Measurements from ENCODE around the gene CDK18. TPM values are rescaled to one million over a fixed set of nuclear protein-coding genes. Genes with fewer than 3 reads are reported as not detected.

The CDK18 gene
- total and polyA plus RNA-seq, 2 of the 8 experiments (the other 6 are each of a cell fraction or from before 2014, with no cell fraction given) = 31.2 to 44.0 TPM

- WGBS, 2 experiments (ENCODE audit: extremely low coverage in 1 of 2, insufficient coverage in 1 of 2, insufficient read length in 1 of 2, insufficient replicate concordance in 2 of 2, low coverage in 1 of 2, low lambda C conversion rate in 2 of 2, missing lambda C conversion rate in 1 of 2) = 89% methylated on average over 3 of the region's 3 CpGs; no CpG with 5 or more reads in 1 of the 2 experiments
- Histone ChIP-seq H2BK5ac (ENCODE audit: low read depth, low read length) (no peak overlapping the region), H2BK12ac (ENCODE audit: low read depth, low read length) (0 out of 2 replicates have a peak overlapping the region, but pooled peaks have one; percentile 5), H3K14ac (ENCODE audit: insufficient read length) (no peak overlapping the region), H4K91ac (replicated peaks; ENCODE audit: insufficient read length, low read length) (no peak overlapping the region), H2AFZ (ENCODE audit: low read length) (no peak overlapping the region), H2AK5ac (ENCODE audit: low read depth, low read length) (peak overlapping the region; percentile 56; the same call in 1 of the 2 replicates), H3K4me3 (ENCODE audit: extremely low read depth in 1 of 4, insufficient read depth in 2 of 4, low read depth in 3 of 4, low read length in 4 of 4) (no peak overlapping the region), H3K4me1 (replicated peaks in 1 of 4; ENCODE audit: control insufficient read depth in 3 of 4, insufficient read depth in 4 of 4, low read length in 3 of 4) (peaks cover 8 to 34% (median 23%) of the 10 kb centered on the region in 4 experiments), H2BK120ac (replicated peaks; ENCODE audit: low read depth, low read length) (no peak overlapping the region), H3K79me1 (ENCODE audit: low read depth, low read length) (peaks cover 24% of the 10 kb centered on the region), H3K23ac (ENCODE audit: insufficient read length) (no peak overlapping the region), H3K4ac (replicated peaks; ENCODE audit: insufficient read length, low read depth, low read length) (no peak overlapping the region), H4K8ac (ENCODE audit: extremely low read depth, insufficient read depth, low read length) (no peak overlapping the region), H2BK20ac (ENCODE audit: low read length) (no peak overlapping the region), H4K5ac (ENCODE audit: insufficient read length, low read depth, low read length) (no peak overlapping the region), H3K23me2 (ENCODE audit: low read depth, low read length) (no peaks in the 10 kb centered on the region), H3K9ac (replicated peaks in 1 of 4; ENCODE audit: extremely low read depth in 1 of 4, low read depth in 3 of 4, low read length in 3 of 4) (no peak overlapping the region), H3K27me3 (replicated peaks in 1 of 4; ENCODE audit: control insufficient read depth in 3 of 4, extremely low read depth in 1 of 4, insufficient read depth in 3 of 4, low read length in 3 of 4) (no peaks in the 10 kb centered on the region), H3K9me3 (ENCODE audit: insufficient read depth in 2 of 2, low read depth in 1 of 2, low read length in 1 of 2) (no peaks in the 10 kb centered on the region), H3K36me3 (ENCODE audit: control insufficient read depth in 2 of 4, insufficient read depth in 4 of 4, low read length in 3 of 4) (no peaks in the 10 kb centered on the region), H3K18ac (ENCODE audit: extremely low read depth, low read length) (no peak overlapping the region), H2BK15ac (ENCODE audit: low read length) (no peak overlapping the region), H3K79me2 (ENCODE audit: control insufficient read depth in 1 of 2, insufficient read depth in 2 of 2, low read length in 2 of 2) (peaks cover 0 to 3% of the 10 kb centered on the region in 2 experiments; a peak in 1 of 4 replicates), H3K4me2 (ENCODE audit: insufficient read depth in 1 of 2, low read depth in 2 of 2, low read length in 2 of 2) (no peak overlapping the region), H3K56ac (replicated peaks; ENCODE audit: insufficient read length, low read depth, low read length) (no peak overlapping the region), H3K27ac (ENCODE audit: low read depth, low read length) (no peak overlapping the region), H4K20me1 (replicated peaks in 1 of 2; ENCODE audit: control insufficient read depth in 1 of 2, insufficient read depth in 2 of 2, low read length in 2 of 2) (peaks cover 5 to 8% of the 10 kb centered on the region in 2 experiments)
- POLR2A ChIA-PET (ENCODE audit: partially characterized antibody) = interaction anchor here (0.6 to 3.5 kb wide), 5 partner anchors 12 to 56 kb away, joined by 3 to 16 read pairs (median 3); partner anchors contain the start of gene CDK18
- CTCF ChIA-PET (ENCODE audit: partially characterized antibody) = interaction anchor here (1.0 to 47.3 kb wide), 6 partner anchors 2 to 121 kb away, joined by 3 to 1626 read pairs (median 4); partner anchors contain the start of gene CDK18
- no peak for FAIRE-seq
- no peak for DNase-seq (ENCODE audit: low read depth in 1 of 2, low spot score in 2 of 2)
These were observed 12.8 kb downstream of the CDK18 start for GRCh38 chr1:205517288-205517687.
